ENCODE results near the gene ITGA11. TPM values are rescaled to one million over a fixed set of nuclear protein-coding genes. Genes with fewer than 3 reads are reported as not detected.

ITGA11 gene
- total and polyA plus RNA-seq, 2 of the 4 experiments (the other 2 are of a cell fraction) = 4.1 to 6.6 TPM

DNA sequence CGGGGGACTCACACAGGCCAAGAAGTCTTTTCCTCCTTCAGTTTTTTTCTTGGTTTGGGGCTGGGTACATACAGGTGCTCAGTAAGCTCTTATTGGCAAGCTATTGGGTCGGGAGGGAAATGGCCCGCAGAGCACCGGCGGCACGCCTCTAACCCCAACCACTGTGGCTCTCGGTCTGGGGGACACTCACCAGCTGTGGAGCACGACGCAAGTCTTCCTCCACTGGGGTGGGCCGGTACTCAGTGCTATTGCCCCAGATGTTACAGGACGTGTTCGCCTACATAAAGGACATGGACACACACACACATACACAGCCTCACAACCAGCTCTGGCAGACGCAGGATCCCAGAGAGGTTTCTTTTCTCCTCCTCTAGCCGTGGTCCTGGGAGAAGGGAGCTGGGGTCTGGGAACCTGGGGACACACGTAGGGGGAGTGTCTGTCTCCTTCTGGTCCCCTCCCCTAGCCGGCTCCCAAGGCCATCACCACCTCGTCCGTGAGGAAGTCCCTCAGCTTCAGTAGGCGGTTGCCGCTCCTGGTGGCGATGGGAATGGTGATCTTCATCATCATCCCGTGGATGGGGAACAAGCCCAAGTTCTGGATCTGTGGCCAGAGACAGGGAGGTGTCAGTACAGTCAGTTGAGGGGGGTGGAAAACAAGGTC is 121.0 kb downstream of the ITGA11 start (continued):
- no peak for TF ChIP-seq MAZ (IDR thresholded peaks at IDR 0.05; ENCODE audit: borderline replicate concordance, low read depth, low read length)

- BruUV-seq (replicated peaks) = no TSS peak
- no peak for DNase-seq
- H2BK5ac ChIP-seq (ENCODE audit: low read depth, low read length, poor library complexity, severe bottlenecking) = no peak overlapping the region
- 71% methylated on average over 3 of the region's 7 CpGs; no CpG with 5 or more reads in 1 of the 2 experiments for WGBS, 2 experiments (ENCODE audit: extremely low coverage in 2 of 2, insufficient read length in 1 of 2)
- CTCF ChIA-PET = no interaction called here
- H3K23ac ChIP-seq (ENCODE audit: low read depth, low read length) = 0 out of 2 replicates have a peak overlapping the region, but pooled peaks have one; percentile 13
- peak overlapping the region; percentile 75; the same call in 1 of the 2 replicates for H2AK5ac ChIP-seq (ENCODE audit: low read depth, low read length)
- dilution Hi-C loops (cut with HindIII; ENCODE audit: low sequenced_read_pairs, unreplicated experiment) = no loop called here
- POLR2A ChIA-PET (ENCODE audit: unreplicated experiment) = no interaction called here
- ATAC-seq (ENCODE audit: low read depth) = no peak
- H2AK9ac ChIP-seq (replicated peaks; ENCODE audit: low read depth, low read length, poor library complexity) = no peak overlapping the region
- no peak overlapping the region for H3K56ac ChIP-seq (ENCODE audit: extremely low read depth, insufficient read depth, low read length)
- H3K4me1 ChIP-seq (ENCODE audit: control insufficient read depth, insufficient read depth, low read length) = peaks cover 14% of the 10 kb centered on the region
- 0 out of 2 replicates have a peak, but pooled peaks cover 3% of the 10 kb centered on the region for H3K9me1 ChIP-seq (ENCODE audit: insufficient read depth, low read length)
- no peaks in the 10 kb centered on the region for H3K79me1 ChIP-seq (ENCODE audit: low read depth in 1 of 2, low read length in 2 of 2)
- peak overlapping the region; percentile 60 for H3K4ac ChIP-seq (ENCODE audit: low read depth, low read length)
- H2BK120ac ChIP-seq (ENCODE audit: low read depth, low read length) = peak overlapping the region; percentile 49; the same call in 1 of the 2 replicates
- peaks cover 2% of the 10 kb centered on the region; the same call in 1 of the 2 replicates for H3K9me3 ChIP-seq (ENCODE audit: control insufficient read depth, insufficient read depth, low read length)
- H4K8ac ChIP-seq (ENCODE audit: low read depth in 2 of 2, low read length in 2 of 2) = peak overlapping the region in 1 of 2 experiments; percentile 50; a peak in 1 of 4 replicates
- H4K20me1 ChIP-seq (ENCODE audit: insufficient read depth, low read length) = no peaks in the 10 kb centered on the region
- H3K4me2 ChIP-seq (ENCODE audit: low read depth, low read length) = no peak overlapping the region
- H2BK20ac ChIP-seq (ENCODE audit: low read depth, low read length) = peak overlapping the region; percentile 72; the same call in 1 of the 2 replicates
- H3K27me3 ChIP-seq (ENCODE audit: control insufficient read depth, insufficient read depth, low read length) = no peaks in the 10 kb centered on the region
- peak overlapping the region; percentile 67; the same call in 1 of the 3 replicates for H2BK15ac ChIP-seq (ENCODE audit: low read depth, low read length)
- H4K91ac ChIP-seq (ENCODE audit: insufficient read depth, low read depth, low read length) = peak overlapping the region; percentile 9; the same call in 1 of the 2 replicates
- no peak overlapping the region; the same call in 1 of the 2 replicates for H4K5ac ChIP-seq (ENCODE audit: low read depth, low read length)
- intact Hi-C loops (cut with micrococcal nuclease) = no loop called here
- no peak overlapping the region; the same call in 1 of the 2 replicates for H3K18ac ChIP-seq (ENCODE audit: low read depth, low read length)
- in situ Hi-C loops (cut with MboI; ENCODE audit: low sequenced_read_pairs) = no loop called here
- H3K27ac ChIP-seq (ENCODE audit: insufficient read depth, low read length) = no peak overlapping the region
- H3K4me3 ChIP-seq (ENCODE audit: insufficient read depth, low read depth, low read length) = no peak overlapping the region
- peak overlapping the region; percentile 16 for H2AFZ ChIP-seq (replicated peaks; ENCODE audit: low read length, poor library complexity)
- 0 out of 2 replicates have a peak overlapping the region, but pooled peaks have one; percentile 10 for H3K14ac ChIP-seq (replicated peaks; ENCODE audit: low read depth, low read length)
- H3K9ac ChIP-seq (ENCODE audit: low read depth, low read length) = no peak overlapping the region
- H3K36me3 ChIP-seq (ENCODE audit: control insufficient read depth, insufficient read depth, low read length) = peaks cover 7% of the 10 kb centered on the region; the same call in 1 of the 2 replicates
- TF ChIP-seq SMC3 (IDR thresholded peaks at IDR 0.05; ENCODE audit: low read depth, low read length) = no peak
- TF ChIP-seq MXI1 (IDR thresholded peaks at IDR 0.05; ENCODE audit: borderline replicate concordance, low read depth, low read length) = no peak
- no peak for TF ChIP-seq POLR2A (IDR thresholded peaks at IDR 0.05; ENCODE audit: low read depth, low read length)
- TF ChIP-seq RCOR1 (IDR thresholded peaks at IDR 0.05; ENCODE audit: insufficient replicate concordance, low read length) = no peak
- TF ChIP-seq NFE2L2 (IDR thresholded peaks at IDR 0.05; ENCODE audit: low read depth, low read length) = no peak
- no peak for TF ChIP-seq CTCF (conservative IDR thresholded peaks at IDR 0.05; ENCODE audit: low read depth, low read length)
- TF ChIP-seq MAZ (IDR thresholded peaks at IDR 0.05; ENCODE audit: borderline replicate concordance, low read depth, low read length) = no peak
- TF ChIP-seq MAFK (IDR thresholded peaks at IDR 0.05; ENCODE audit: low read depth, low read length) = no peak
- TF ChIP-seq, protein P1, sequence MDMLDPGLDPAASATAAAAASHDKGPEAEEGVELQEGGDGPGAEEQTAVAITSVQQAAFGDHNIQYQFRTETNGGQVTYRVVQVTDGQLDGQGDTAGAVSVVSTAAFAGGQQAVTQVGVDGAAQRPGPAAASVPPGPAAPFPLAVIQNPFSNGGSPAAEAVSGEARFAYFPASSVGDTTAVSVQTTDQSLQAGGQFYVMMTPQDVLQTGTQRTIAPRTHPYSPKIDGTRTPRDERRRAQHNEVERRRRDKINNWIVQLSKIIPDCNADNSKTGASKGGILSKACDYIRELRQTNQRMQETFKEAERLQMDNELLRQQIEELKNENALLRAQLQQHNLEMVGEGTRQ (IDR thresholded peaks at IDR 0.05; ENCODE audit: low read depth, low read length) = no peak
- TF ChIP-seq ELK1 (IDR thresholded peaks at IDR 0.05; ENCODE audit: borderline replicate concordance, low read depth, low read length) = no peak
Measured at GRCh38 chr15:68310178-68310803, 121.7 kb downstream of the ITGA11 start.

Data from IMR-90 (cell line).